ENCODE results near the gene NTNG1. TPM values are rescaled to one million over a fixed set of nuclear protein-coding genes. Genes with fewer than 3 reads are reported as not detected.

Gene NTNG1
- total and polyA plus RNA-seq, 11 donors, result 4.6 TPM; not detected in 10

GRCh38 chr1:107443860-107444259 lies 303.0 kb downstream of the NTNG1 start:
- Histone ChIP-seq H3K36me3 (no peaks in the 10 kb centered on the region), H3K9me3 (no peaks in the 10 kb centered on the region), H3K4me3 (no peak overlapping the region), H3K4me1 (no peaks in the 10 kb centered on the region), H3K27ac (no peak overlapping the region), H3K27me3 (no peaks in the 10 kb centered on the region)
- intact Hi-C loops (cut with DNase I), result no loop called here
- no peak for DNase-seq
- ATAC-seq, result no peak
- 50 to 54% (median 52%) methylated on average over 2 of the region's 2 CpGs for WGBS, 4 donors
- no peak for TF ChIP-seq POLR2A (IDR thresholded peaks at IDR 0.05)
- TF ChIP-seq CTCF (IDR thresholded peaks at IDR 0.05), result no peak

DNA sequence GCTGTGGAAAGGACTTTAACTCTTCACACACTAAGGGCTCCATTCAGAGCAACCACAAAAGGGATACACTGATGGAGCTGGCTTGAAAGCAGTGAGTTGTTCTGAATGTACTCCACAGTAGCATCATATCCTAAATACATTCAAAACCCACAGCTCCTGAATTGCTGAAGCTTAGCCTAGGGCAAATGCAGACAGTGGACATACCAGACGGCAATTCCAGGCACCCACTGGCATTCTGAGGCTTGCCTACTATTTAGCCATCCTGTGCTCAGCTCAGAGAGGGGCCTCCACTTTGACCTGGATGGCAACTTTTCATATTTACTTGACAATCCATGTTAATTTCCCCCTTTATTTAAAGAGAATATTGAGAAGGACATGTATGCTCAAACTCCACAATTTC lies 303.5 kb downstream of the NTNG1 start:
- WGBS, 4 donors, result 71 to 100% (median 87%) methylated on average over 1 of the region's 1 CpG
- no peak for TF ChIP-seq POLR2A (IDR thresholded peaks at IDR 0.05)
- TF ChIP-seq CTCF (IDR thresholded peaks at IDR 0.05), result no peak
- Histone ChIP-seq H3K4me3 (no peak overlapping the region), H3K27ac (no peak overlapping the region), H3K9me3 (no peaks in the 10 kb centered on the region), H3K4me1 (no peaks in the 10 kb centered on the region), H3K27me3 (no peaks in the 10 kb centered on the region), H3K36me3 (no peaks in the 10 kb centered on the region)
- intact Hi-C loops (cut with DNase I), result no loop called here
- ATAC-seq (no peak), DNase-seq (no peak)

DNA sequence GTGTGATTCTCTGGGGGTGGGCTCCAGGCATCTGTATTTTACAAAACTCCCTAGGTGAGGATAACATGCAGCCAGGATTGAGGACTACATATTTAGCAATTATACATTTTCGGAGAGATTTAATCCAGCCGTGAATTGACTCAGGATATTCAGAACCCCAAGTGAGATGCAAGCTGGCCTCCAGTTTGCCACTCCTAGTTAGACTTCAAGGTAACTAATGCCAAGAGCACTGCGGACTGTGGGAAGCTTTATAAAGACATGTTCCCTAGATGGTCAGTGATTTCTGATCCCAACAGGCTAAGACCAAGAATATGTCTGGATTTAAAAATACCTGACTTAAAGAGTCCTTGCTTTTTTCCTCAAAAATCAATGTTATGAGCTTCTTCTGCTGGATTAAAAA lies 308.5 kb downstream of the NTNG1 start:
- Histone ChIP-seq H3K4me3 (no peak overlapping the region), H3K27me3 (no peaks in the 10 kb centered on the region), H3K36me3 (no peaks in the 10 kb centered on the region), H3K4me1 (no peaks in the 10 kb centered on the region), H3K9me3 (peaks cover 0 to 3% (median 0%) of the 10 kb centered on the region in 12 donors), H3K27ac (no peak overlapping the region)
- intact Hi-C loops (cut with DNase I), result no loop called here
- ATAC-seq, result no peak
- 81 to 92% (median 89%) methylated on average over 3 of the region's 3 CpGs for WGBS, 4 donors
- no peak for TF ChIP-seq POLR2A (IDR thresholded peaks at IDR 0.05)
- no peak for TF ChIP-seq CTCF (IDR thresholded peaks at IDR 0.05)
- no peak for DNase-seq

DNA sequence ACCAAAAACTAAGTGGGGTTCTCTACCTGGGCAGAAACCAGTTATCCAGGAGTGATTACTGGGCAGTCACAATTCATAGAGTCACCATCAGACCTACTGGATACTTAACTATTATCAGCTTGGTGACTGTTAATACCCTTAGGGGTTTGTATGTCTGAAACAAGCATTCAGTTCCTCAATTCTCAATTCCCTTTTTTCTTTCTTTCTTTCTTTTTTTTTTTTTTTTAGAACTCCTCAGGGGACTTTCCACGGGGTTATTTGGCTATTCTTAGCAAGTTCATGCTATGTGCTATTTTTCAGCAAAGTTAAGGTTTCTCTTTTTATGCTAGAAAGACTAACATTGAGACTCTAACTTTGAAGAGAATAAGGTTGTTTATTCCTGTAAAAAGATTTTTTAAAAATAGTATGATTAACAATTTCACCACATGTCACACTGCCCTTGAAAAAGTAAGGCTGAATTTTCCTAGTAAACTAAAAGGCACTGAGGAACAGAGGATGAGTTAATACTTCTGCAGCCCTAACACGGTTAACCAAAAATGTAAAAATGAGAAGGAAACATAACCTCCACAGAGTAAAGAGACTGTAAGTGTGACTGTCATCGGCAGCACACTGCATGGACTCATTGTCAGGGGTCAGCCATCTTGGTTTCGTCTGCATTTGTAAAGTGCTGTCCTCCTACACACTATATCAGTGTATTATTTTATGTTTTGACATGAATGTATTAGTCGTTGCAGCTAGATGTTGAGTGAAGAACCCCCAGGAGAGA lies 310.2 kb downstream of the NTNG1 start:
- intact Hi-C loops (cut with DNase I), result no loop called here
- ATAC-seq, result no peak
- 61 to 69% (median 63%) methylated on average over 5 of the region's 5 CpGs for WGBS, 4 donors
- TF ChIP-seq CTCF (IDR thresholded peaks at IDR 0.05) (no peak), POLR2A (IDR thresholded peaks at IDR 0.05) (no peak)
- DNase-seq, result no peak
- Histone ChIP-seq H3K27ac (peak overlapping the region in 1 of 12 donors; percentile 16), H3K36me3 (no peaks in the 10 kb centered on the region), H3K4me1 (no peaks in the 10 kb centered on the region), H3K4me3 (no peak overlapping the region), H3K9me3 (peaks cover 0 to 3% (median 0%) of the 10 kb centered on the region in 12 donors), H3K27me3 (no peaks in the 10 kb centered on the region)
